ENCODE measurements around the gene UBE2C. TPM values are rescaled to one million over a fixed set of nuclear protein-coding genes. Genes with fewer than 3 reads are reported as not detected.

Gene UBE2C
- total RNA-seq, 1 experiment from 2014 or later = 249 TPM

GRCh38 chr20:45822857-45823256, 10.4 kb downstream of the UBE2C start:
- DNase-seq (ENCODE audit: low spot score) (no peak), ATAC-seq (no peak)
- H3K36me3 Mint-ChIP-seq = no peaks in the 10 kb centered on the region
- H3K4me1 Mint-ChIP-seq = peaks cover 26% of the 10 kb centered on the region
- CTCF ChIA-PET = interaction anchor here (1.6 to 3.3 kb wide), 3 partner anchors 18 to 58 kb away, joined by 6 to 17 read pairs (median 15); no protein-coding TSS in a partner anchor
- no peaks in the 10 kb centered on the region for H3K9me3 Mint-ChIP-seq
- H3K27me3 Mint-ChIP-seq (ENCODE audit: low read depth) = peaks cover 23% of the 10 kb centered on the region
- no peak overlapping the region for H3K27ac Mint-ChIP-seq
- POLR2A ChIA-PET = interaction anchor here (1.6 kb wide), 1 partner anchor 68 kb away, joined by 10 read pairs; the partner anchor contains the start of genes CTSA and NEURL2
- no peak for TF ChIP-seq ZNF219 (CRISPR knock-in tag; IDR thresholded peaks at IDR 0.05; ENCODE audit: borderline replicate concordance)
- H3K4me3 Mint-ChIP-seq = no peak overlapping the region

- ChIA-PET CTCF (interaction anchor here (0.6 to 3.3 kb wide), 27 partner anchors 8 to 235 kb away, joined by 3 to 30 read pairs (median 7); partner anchors contain the start of genes ACOT8, CTSA, NEURL2 and PCIF1), POLR2A (interaction anchor here (0.7 to 1.6 kb wide), 5 partner anchors 10 to 188 kb away, joined by 3 to 10 read pairs (median 3); partner anchors contain the start of genes CTSA, NEURL2 and SNX21)
- ATAC-seq = peak; percentile 86
- Mint-ChIP-seq H3K9me3 (no peaks in the 10 kb centered on the region), H3K27me3 (ENCODE audit: low read depth) (peaks cover 23% of the 10 kb centered on the region), H3K4me3 (peak overlapping the region; percentile 61), H3K4me1 (peaks cover 26% of the 10 kb centered on the region), H3K27ac (0 out of 2 replicates have a peak overlapping the region, but pooled peaks have one; percentile 48), H3K36me3 (no peaks in the 10 kb centered on the region)
- peak; percentile 81 for DNase-seq (ENCODE audit: low spot score)
- TF ChIP-seq RORB (CRISPR knock-in tag; IDR thresholded peaks at IDR 0.05) (no peak), ZNF138 (CRISPR knock-in tag; conservative IDR thresholded peaks at IDR 0.05) (peak; percentile 74; the same call in 1 of the 2 replicates), FOXP1 (CRISPR knock-in tag; IDR thresholded peaks at IDR 0.05; ENCODE audit: borderline replicate concordance) (peak; percentile 79; the same call in 1 of the 2 replicates), MAX (CRISPR knock-in tag; IDR thresholded peaks at IDR 0.05) (peak; percentile 96), E2F5 (CRISPR knock-in tag; IDR thresholded peaks at IDR 0.05) (peak; percentile 53; the same call in 1 of the 2 replicates), ZNF263 (CRISPR knock-in tag; IDR thresholded peaks at IDR 0.05; ENCODE audit: low read depth) (peak; percentile 76; the same call in 1 of the 2 replicates), MLX (CRISPR knock-in tag; IDR thresholded peaks at IDR 0.05) (no peak), MYBL2 (CRISPR knock-in tag; IDR thresholded peaks at IDR 0.05) (no peak), TEAD4 (CRISPR knock-in tag; IDR thresholded peaks at IDR 0.05) (no peak), TP53 (CRISPR knock-in tag; IDR thresholded peaks at IDR 0.05) (peak; percentile 61; the same call in 1 of the 2 replicates), ZNF121 (CRISPR knock-in tag; IDR thresholded peaks at IDR 0.05) (peak; percentile 9; the same call in 1 of the 2 replicates), ATF1 (CRISPR knock-in tag; IDR thresholded peaks at IDR 0.05) (no peak), ZNF671 (CRISPR knock-in tag; IDR thresholded peaks at IDR 0.05) (no peak), ETV6 (CRISPR knock-in tag; IDR thresholded peaks at IDR 0.05) (peak; percentile 63), ZNF416 (CRISPR knock-in tag; IDR thresholded peaks at IDR 0.05) (no peak), GRHL2 (CRISPR knock-in tag; IDR thresholded peaks at IDR 0.05; ENCODE audit: insufficient replicate concordance, severe bottlenecking) (no peak), ZNF232 (CRISPR knock-in tag; IDR thresholded peaks at IDR 0.05) (peak; percentile 86), E2F4 (CRISPR knock-in tag; IDR thresholded peaks at IDR 0.05; ENCODE audit: borderline replicate concordance, low read depth) (no peak), ELF4 (CRISPR knock-in tag; IDR thresholded peaks at IDR 0.05; ENCODE audit: low read depth) (0 out of 2 replicates have a peak, but pooled peaks have one; percentile 68), EMX1 (CRISPR knock-in tag; IDR thresholded peaks at IDR 0.05) (no peak), IRF1 (CRISPR knock-in tag; IDR thresholded peaks at IDR 0.05) (no peak), USF1 (CRISPR knock-in tag; IDR thresholded peaks at IDR 0.05) (peak; percentile 68), KAT7 (CRISPR knock-in tag; IDR thresholded peaks at IDR 0.05; ENCODE audit: borderline replicate concordance) (0 out of 2 replicates have a peak, but pooled peaks have one; percentile 66), FOXK1 (CRISPR knock-in tag; IDR thresholded peaks at IDR 0.05) (no peak), ZNF219 (CRISPR knock-in tag; IDR thresholded peaks at IDR 0.05; ENCODE audit: borderline replicate concordance) (no peak), SMAD4 (CRISPR knock-in tag; IDR thresholded peaks at IDR 0.05) (no peak)
Observed at GRCh38 chr20:45823949-45824835, 11.7 kb downstream of the UBE2C start.
